GM21786 (cell line): ENCODE data around the gene MYO15B.

Experiments used
- ATAC-seq: cut with Tn5 transposase; IDR thresholded peaks from one replicate; pipeline ENCODE4 v1.9.1; 2021; ENCODE audit not compliant: unreplicated experiment

Gene MYO15B

GRCh38 chr17:75658237-75658636, 70.6 kb downstream of the MYO15B start:
- ATAC-seq = no peak

- no peak for ATAC-seq
Observed at GRCh38 chr17:75661531-75661930, 73.9 kb downstream of the MYO15B start.

- no peak for ATAC-seq
Observed at GRCh38 chr17:75662511-75662910, 74.9 kb downstream of the MYO15B start.

- peak; percentile 84 for ATAC-seq
Observed at GRCh38 chr17:75664099-75664549, 76.5 kb downstream of the MYO15B start.

GRCh38 chr17:75665981-75666380, 78.4 kb downstream of the MYO15B start:
- no peak for ATAC-seq

- ATAC-seq = peak; percentile 60
Observed at GRCh38 chr17:75666959-75667790, 79.6 kb downstream of the MYO15B start, which contains the start of the genes RECQL5 and SAP30BP. Gene RECQL5, minus strand, starts transcription at chr17:75667154. Its CDS starts 597 bp downstream, at chr17:75666557. Gene SAP30BP, plus strand, starts transcription at chr17:75667338. Its CDS starts 35 bp downstream, at chr17:75667373.

GRCh38 chr17:75667825-75668224, 80.2 kb downstream of the MYO15B start:
- ATAC-seq = no peak

GRCh38 chr17:75668489-75668888, 80.9 kb downstream of the MYO15B start:
- ATAC-seq = no peak

- ATAC-seq = no peak
Observed at GRCh38 chr17:75670868-75671267, 83.3 kb downstream of the MYO15B start.

GRCh38 chr17:75672011-75672410, 84.4 kb downstream of the MYO15B start:
- no peak for ATAC-seq

- no peak for ATAC-seq
Observed at GRCh38 chr17:75673487-75673886, 85.9 kb downstream of the MYO15B start.
